Measurements from ENCODE around the gene TMEM237. TPM values are rescaled to one million over a fixed set of nuclear protein-coding genes. Genes with fewer than 3 reads are reported as not detected.

TMEM237 gene
- total and polyA plus RNA-seq, 2 donors (not counting 1 experiment from before 2014, with no cell fraction given): 23.8 to 64.1 TPM

DNA sequence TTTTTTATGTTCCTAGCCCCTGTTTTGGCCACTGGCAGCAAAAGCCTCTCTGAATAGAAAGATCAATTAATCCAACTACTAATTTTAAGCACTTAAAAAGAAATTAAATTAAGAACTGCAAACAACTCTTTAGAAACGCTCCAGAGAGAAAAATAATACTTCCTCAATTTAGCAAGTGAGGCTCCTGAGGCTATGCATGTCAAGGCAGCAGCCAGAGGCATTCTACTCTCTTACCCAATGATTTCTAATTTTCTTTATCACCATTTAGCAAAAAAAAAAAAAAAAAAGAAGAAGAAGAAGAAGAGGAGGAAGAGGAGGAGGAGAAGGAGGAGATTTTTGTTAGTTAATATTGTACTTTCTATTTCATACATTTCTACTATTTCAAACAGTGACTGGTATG lies 68.5 kb downstream of the TMEM237 start:
- H3K9ac ChIP-seq (ENCODE audit: insufficient read depth, low read length): no peak overlapping the region

DNA sequence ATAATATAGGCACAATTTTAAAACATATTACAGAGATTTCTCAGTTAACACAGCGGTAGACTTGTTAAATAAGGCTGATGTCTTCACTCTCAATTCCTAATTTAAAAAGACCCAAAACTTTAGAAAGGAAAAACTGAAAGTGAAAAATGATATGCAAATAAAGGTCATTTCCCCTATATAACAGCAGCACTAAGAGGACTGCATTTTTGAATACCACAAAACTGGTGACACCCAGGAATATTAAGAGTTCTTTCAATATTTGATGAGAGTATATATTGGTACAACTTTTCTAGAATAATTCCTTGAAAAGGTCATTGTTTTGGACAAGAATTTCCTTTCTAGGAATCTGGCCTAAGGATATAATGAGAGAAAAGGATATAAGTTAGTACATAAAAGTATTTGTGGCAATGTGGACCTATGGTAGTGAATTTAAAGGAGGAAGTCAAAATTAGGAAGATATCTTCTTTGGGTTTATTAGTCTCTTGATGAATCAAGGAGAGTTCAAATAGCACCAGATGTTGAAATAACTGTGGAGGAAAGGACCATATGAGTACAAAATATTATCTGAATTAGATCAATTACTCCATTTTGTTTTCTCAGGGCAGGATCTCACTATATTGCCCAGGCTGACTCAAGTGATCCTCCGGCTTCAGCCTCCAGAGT lies 70.3 kb downstream of the TMEM237 start:
- TF ChIP-seq, protein P1, sequence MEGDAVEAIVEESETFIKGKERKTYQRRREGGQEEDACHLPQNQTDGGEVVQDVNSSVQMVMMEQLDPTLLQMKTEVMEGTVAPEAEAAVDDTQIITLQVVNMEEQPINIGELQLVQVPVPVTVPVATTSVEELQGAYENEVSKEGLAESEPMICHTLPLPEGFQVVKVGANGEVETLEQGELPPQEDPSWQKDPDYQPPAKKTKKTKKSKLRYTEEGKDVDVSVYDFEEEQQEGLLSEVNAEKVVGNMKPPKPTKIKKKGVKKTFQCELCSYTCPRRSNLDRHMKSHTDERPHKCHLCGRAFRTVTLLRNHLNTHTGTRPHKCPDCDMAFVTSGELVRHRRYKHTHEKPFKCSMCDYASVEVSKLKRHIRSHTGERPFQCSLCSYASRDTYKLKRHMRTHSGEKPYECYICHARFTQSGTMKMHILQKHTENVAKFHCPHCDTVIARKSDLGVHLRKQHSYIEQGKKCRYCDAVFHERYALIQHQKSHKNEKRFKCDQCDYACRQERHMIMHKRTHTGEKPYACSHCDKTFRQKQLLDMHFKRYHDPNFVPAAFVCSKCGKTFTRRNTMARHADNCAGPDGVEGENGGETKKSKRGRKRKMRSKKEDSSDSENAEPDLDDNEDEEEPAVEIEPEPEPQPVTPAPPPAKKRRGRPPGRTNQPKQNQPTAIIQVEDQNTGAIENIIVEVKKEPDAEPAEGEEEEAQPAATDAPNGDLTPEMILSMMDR (conservative IDR thresholded peaks at IDR 0.05 in 1 of 2, IDR thresholded peaks at IDR 0.05 in 1 of 2; ENCODE audit: low read depth in 1 of 2, low read length in 2 of 2): no peak
- TF ChIP-seq EZH2 (IDR thresholded peaks at IDR 0.05; ENCODE audit: low read length, missing control alignments): no peak

More for the DNA sequence above, 68.5 kb downstream of the TMEM237 start:
- Histone ChIP-seq H3K4me2 (ENCODE audit: extremely low read depth, insufficient read depth, low read length) (no peak overlapping the region), H3K4me3 (replicated peaks in 1 of 4; ENCODE audit: control extremely low read depth in 1 of 4, insufficient read depth in 1 of 4, low read depth in 3 of 4, low read length in 4 of 4) (no peak overlapping the region), H3K27ac (ENCODE audit: insufficient read depth, low read length) (no peak overlapping the region), H3K27me3 (ENCODE audit: control insufficient read depth, insufficient read depth, low read length) (no peaks in the 10 kb centered on the region), H3K4me1 (ENCODE audit: control insufficient read depth, extremely low read depth, insufficient read depth, low read length) (no peaks in the 10 kb centered on the region), H3K9me3 (ENCODE audit: control insufficient read depth, insufficient read depth, low read depth, low read length) (no peaks in the 10 kb centered on the region), H3K79me2 (ENCODE audit: control insufficient read depth, insufficient read depth, low read length) (no peaks in the 10 kb centered on the region), H2AFZ (ENCODE audit: low read length) (no peak overlapping the region), H4K20me1 (ENCODE audit: control insufficient read depth, extremely low read depth, insufficient read depth, low read length) (no peaks in the 10 kb centered on the region), H3K36me3 (ENCODE audit: control insufficient read depth, insufficient read depth, low read length) (no peaks in the 10 kb centered on the region)
- DNase-seq (ENCODE audit: low read depth in 2 of 2): no peak
- TF ChIP-seq, protein P1 (conservative IDR thresholded peaks at IDR 0.05 in 1 of 2, IDR thresholded peaks at IDR 0.05 in 1 of 2; ENCODE audit: low read depth in 1 of 2, low read length in 2 of 2): no peak
- no peak for TF ChIP-seq EZH2 (IDR thresholded peaks at IDR 0.05; ENCODE audit: low read length, missing control alignments)

More for the DNA sequence above, 70.3 kb downstream of the TMEM237 start:
- Histone ChIP-seq H3K4me3 (replicated peaks in 1 of 4; ENCODE audit: control extremely low read depth in 1 of 4, insufficient read depth in 1 of 4, low read depth in 3 of 4, low read length in 4 of 4) (no peak overlapping the region), H4K20me1 (ENCODE audit: control insufficient read depth, extremely low read depth, insufficient read depth, low read length) (no peaks in the 10 kb centered on the region), H3K27ac (ENCODE audit: insufficient read depth, low read length) (no peak overlapping the region), H3K4me1 (ENCODE audit: control insufficient read depth, extremely low read depth, insufficient read depth, low read length) (no peaks in the 10 kb centered on the region), H3K9me3 (ENCODE audit: control insufficient read depth, insufficient read depth, low read depth, low read length) (no peaks in the 10 kb centered on the region), H3K36me3 (ENCODE audit: control insufficient read depth, insufficient read depth, low read length) (no peaks in the 10 kb centered on the region), H3K79me2 (ENCODE audit: control insufficient read depth, insufficient read depth, low read length) (no peaks in the 10 kb centered on the region), H3K9ac (ENCODE audit: insufficient read depth, low read length) (no peak overlapping the region), H2AFZ (ENCODE audit: low read length) (no peak overlapping the region), H3K4me2 (ENCODE audit: extremely low read depth, insufficient read depth, low read length) (no peak overlapping the region), H3K27me3 (ENCODE audit: control insufficient read depth, insufficient read depth, low read length) (no peaks in the 10 kb centered on the region)
- no peak for DNase-seq (ENCODE audit: low read depth in 2 of 2)

Other genes starting within 250 kb of the TMEM237 start
- 72.9 and 81.1 TPM in 2 replicates for gene TRAK2, start 192.0 kb downstream of the TMEM237 start, total RNA-seq
- gene TRAK2, start 192.0 kb downstream of the TMEM237 start, polyA plus RNA-seq: 48.6 and 73.2 TPM in 2 replicates
- 57.8 and 84.7 TPM in 2 replicates for gene STRADB, start 191.8 kb downstream of the TMEM237 start, total RNA-seq
- 24.4 and 27.4 TPM in 2 replicates for gene STRADB, start 191.8 kb downstream of the TMEM237 start, polyA plus RNA-seq
- gene MPP4, start 55.1 kb upstream of the TMEM237 start, total RNA-seq: 0.26 and 0.50 TPM in 2 replicates
- gene MPP4, start 55.1 kb upstream of the TMEM237 start, polyA plus RNA-seq: 2.7 and 4.4 TPM in 2 replicates
- gene ALS2, start 137.4 kb upstream of the TMEM237 start, total RNA-seq: 24.4 and 30.9 TPM in 2 replicates
- gene ALS2, start 137.4 kb upstream of the TMEM237 start, polyA plus RNA-seq: 19.6 and 21.8 TPM in 2 replicates
- gene CDK15, start 163.0 kb upstream of the TMEM237 start, total RNA-seq: 1.3 and 5.1 TPM in 2 replicates
- 2.3 and 6.0 TPM in 2 replicates for gene CDK15, start 163.0 kb upstream of the TMEM237 start, polyA plus RNA-seq